Right atrium auricular region (tissue), 2 donors: Measurements from ENCODE around the gene SLC26A8. TPM values are rescaled to one million over a fixed set of nuclear protein-coding genes. Genes with fewer than 3 reads are reported as not detected.

Experiments used
- DNase-seq: peaks from one replicate; pipeline ENCODE4 v3.0.0-alpha.2; 2019; ENCODE audit warnings: low spot score
- H3K27ac ChIP-seq, 2 donors: fragments of 200-600 bp; sonication (generic); 1 replicate in 1 of 2; 2 replicates in 1 of 2; pipeline ENCODE4 v1.5.1; 2016 to 2019
- H3K27me3 ChIP-seq, 2 donors: fragments of 200-600 bp; sonication (generic); one replicate each; pipeline versions ENCODE4 v1.5.1 to v1.6.0; 2017 to 2019
- H3K36me3 ChIP-seq: fragments of 200-600 bp; sonication (generic); one replicate; pipeline ENCODE4 v1.5.1; 2016
- H3K4me1 ChIP-seq, 2 donors: fragments of 200-600 bp; sonication (generic); one replicate each; pipeline versions ENCODE4 v1.5.1 to v1.6.0; 2017 to 2019
- H3K4me3 ChIP-seq, 2 donors: fragments of 200-600 bp; sonication (generic); 1 replicate in 1 of 2; 2 replicates in 1 of 2; pipeline ENCODE4 v1.5.1; 2017 to 2019; ENCODE audit warnings: mild to moderate bottlenecking in 1 of 2, moderate library complexity in 1 of 2
- H3K9me3 ChIP-seq, 2 donors: fragments of 200-600 bp; sonication (generic); one replicate each; pipeline ENCODE4 v1.5.1; 2019
- CTCF ChIP-seq, 2 donors: fragments of 200-600 bp; sonication (generic); IDR thresholded peaks; one replicate each; pipeline ENCODE4 v1.5.1; 2019; ENCODE audit warnings: antibody characterized with exemption in 2 of 2
- total RNA-seq, 2 donors: library from RNA; depleted of rRNA; stranded (reverse); fragments of >200 nt; gene quantifications; one replicate each; pipeline ENCODE4 v1.1.0, GENCODE V29; 2016

SLC26A8 gene
- total RNA-seq, 2 donors from 2014 or later, result not detected

GRCh38 chr6:35973670-35974222, 50.7 kb downstream of the SLC26A8 start:
- Histone ChIP-seq H3K27me3 (no peaks in the 10 kb centered on the region), H3K9me3 (no peaks in the 10 kb centered on the region), H3K27ac (no peak overlapping the region), H3K4me1 (no peaks in the 10 kb centered on the region), H3K36me3 (no peaks in the 10 kb centered on the region), H3K4me3 (no peak overlapping the region)
- DNase-seq, result no peak
- TF ChIP-seq CTCF (IDR thresholded peaks at IDR 0.05), result no peak

GRCh38 chr6:35972471-35973367, 51.7 kb downstream of the SLC26A8 start:
- DNase-seq, result no peak

GRCh38 chr6:35970181-35970580, 54.3 kb downstream of the SLC26A8 start:
- DNase-seq, result no peak
- Histone ChIP-seq H3K36me3 (no peaks in the 10 kb centered on the region), H3K4me3 (no peak overlapping the region), H3K4me1 (no peaks in the 10 kb centered on the region), H3K27me3 (no peaks in the 10 kb centered on the region), H3K9me3 (no peaks in the 10 kb centered on the region), H3K27ac (no peak overlapping the region)
- no peak for TF ChIP-seq CTCF (IDR thresholded peaks at IDR 0.05)

More at GRCh38 chr6:35972471-35973367, 51.7 kb downstream of the SLC26A8 start:
- Histone ChIP-seq H3K4me3 (no peak overlapping the region), H3K36me3 (no peaks in the 10 kb centered on the region), H3K27ac (no peak overlapping the region), H3K4me1 (no peaks in the 10 kb centered on the region), H3K27me3 (no peaks in the 10 kb centered on the region), H3K9me3 (no peaks in the 10 kb centered on the region)
- TF ChIP-seq CTCF (IDR thresholded peaks at IDR 0.05), result no peak

- no peak for TF ChIP-seq CTCF (IDR thresholded peaks at IDR 0.05)
- Histone ChIP-seq H3K36me3 (no peaks in the 10 kb centered on the region), H3K27ac (no peak overlapping the region), H3K9me3 (no peaks in the 10 kb centered on the region), H3K4me1 (no peaks in the 10 kb centered on the region), H3K4me3 (no peak overlapping the region), H3K27me3 (no peaks in the 10 kb centered on the region)
- no peak for DNase-seq
Measured at GRCh38 chr6:35969646-35970045, 54.8 kb downstream of the SLC26A8 start.

- TF ChIP-seq CTCF (IDR thresholded peaks at IDR 0.05), result no peak
- Histone ChIP-seq H3K4me1 (no peaks in the 10 kb centered on the region), H3K27ac (no peak overlapping the region), H3K4me3 (no peak overlapping the region), H3K27me3 (no peaks in the 10 kb centered on the region), H3K36me3 (no peaks in the 10 kb centered on the region), H3K9me3 (no peaks in the 10 kb centered on the region)
- DNase-seq, result no peak
Measured at GRCh38 chr6:35968821-35969220, 55.6 kb downstream of the SLC26A8 start.
